AG04450 (cell line): Measurements from ENCODE around the gene PIGO. TPM values are rescaled to one million over a fixed set of nuclear protein-coding genes. Genes with fewer than 3 reads are reported as not detected.

Source experiments
- CTCF ChIA-PET: fragments of 300-600, 350-600 bp; formaldehyde crosslinking; extraction: SDS; loops from one replicate; lab custom pipeline; 2022; ENCODE audit warnings: antibody characterized with exemption, inconsistent platforms; lab: Charles Lee
- POLR2A ChIA-PET: fragments of 350-600 bp; formaldehyde crosslinking; extraction: SDS; loops from one replicate; lab custom pipeline; 2021; ENCODE audit warnings: antibody characterized with exemption, inconsistent platforms; lab: Yijun Ruan, JAX
- DNase-seq: peaks from one replicate; pipeline ENCODE4 v3.0.0-alpha.2; 2011; ENCODE audit warnings: low read depth, low spot score
- H3K27ac ChIP-seq: one replicate; pipeline ENCODE4 v1.5.1; 2012; ENCODE audit warnings: low read depth, low read length, control low read depth
- H3K27me3 ChIP-seq: one replicate; pipeline ENCODE4 v1.6.0; 2012; ENCODE audit warnings: low read length; ENCODE audit not compliant: control insufficient read depth, insufficient read depth
- H3K4me3 ChIP-seq: 2 replicates; pipeline ENCODE4 v1.5.1; 2011; ENCODE audit warnings: mild to moderate bottlenecking, low read depth, low read length, control low read depth
- H3K9me3 ChIP-seq: 2 replicates; pipeline ENCODE4 v1.5.1; 2012; ENCODE audit warnings: low read length; ENCODE audit not compliant: control insufficient read depth, insufficient read depth
- CTCF ChIP-seq: IDR thresholded peaks from 2 replicates; pipeline ENCODE4 v1.5.1; 2011; ENCODE audit warnings: low read depth, low read length, control low read depth, inconsistent platforms
- polyA plus RNA-seq: library from polyadenylated mRNA; depleted of rRNA; stranded (reverse); fragments of >200 nt; gene quantifications from 2 replicates; pipeline ENCODE4 v1.2.3, GENCODE V29; 2011

Gene PIGO
- polyA plus RNA-seq, 1 experiment = 14.3 TPM

- ChIA-PET POLR2A (no interaction called here), CTCF (no interaction called here)
- no peak for TF ChIP-seq CTCF
- DNase-seq = no peak
- no peaks in the 10 kb centered on the region for H3K9me3 ChIP-seq
- H3K27me3 ChIP-seq = no peaks in the 10 kb centered on the region
- H3K27ac ChIP-seq = no peak overlapping the region
- no peak overlapping the region for H3K4me3 ChIP-seq
Observed at GRCh38 chr9:35089434-35089833, 7.0 kb downstream of the PIGO start.

- H3K9me3 ChIP-seq = no peaks in the 10 kb centered on the region
- no peak for DNase-seq
- POLR2A ChIA-PET = no interaction called here
- no peak for TF ChIP-seq CTCF
- no peak overlapping the region for H3K27ac ChIP-seq
- no peaks in the 10 kb centered on the region for H3K27me3 ChIP-seq
- CTCF ChIA-PET = interaction anchor here (1.0 kb wide), 1 partner anchor 12 kb away, joined by 3 read pairs; no protein-coding TSS in a partner anchor
- no peak overlapping the region for H3K4me3 ChIP-seq
Observed at GRCh38 chr9:35085078-35085477, 11.3 kb downstream of the PIGO start.

GRCh38 chr9:35079426-35080341 is 16.7 kb downstream of the PIGO start, which contains the start of gene FANCG:
FANCG (minus strand) TSS chr9:35079942; CDS start chr9:35079524, 418 bp downstream.
- TF ChIP-seq CTCF = no peak
- Histone ChIP-seq H3K4me3 (peak within 1 kb of the TSS; percentile 81), H3K9me3 (no peaks in the 10 kb centered on the region), H3K27me3 (no peaks in the 10 kb centered on the region), H3K27ac (peak within 1 kb of the TSS; percentile 47)
- peak; percentile 69 for DNase-seq
- CTCF ChIA-PET = interaction anchor here (0.7 to 2.6 kb wide), 6 partner anchors 15 to 445 kb away, joined by 3 to 15 read pairs (median 10); partner anchors contain the start of genes PIGO and STOML2
- POLR2A ChIA-PET = interaction anchor here (0.6 to 1.4 kb wide), 6 partner anchors 7 to 45 kb away, joined by 3 to 12 read pairs (median 7); partner anchors contain the start of genes STOML2 and VCP

- CTCF ChIA-PET = interaction anchor here (2.4 to 2.6 kb wide), 3 partner anchors 18 to 179 kb away, joined by 11 to 15 read pairs (median 11); partner anchors contain the start of gene PIGO
- H3K9me3 ChIP-seq = no peaks in the 10 kb centered on the region
- H3K27ac ChIP-seq = no peak overlapping the region
- H3K27me3 ChIP-seq = no peaks in the 10 kb centered on the region
- peak overlapping the region; percentile 81 for H3K4me3 ChIP-seq
- DNase-seq = no peak
- no peak for TF ChIP-seq CTCF
- POLR2A ChIA-PET = interaction anchor here (0.7 to 1.4 kb wide), 4 partner anchors 9 to 33 kb away, joined by 3 to 11 read pairs (median 6); partner anchors contain the start of gene STOML2
Observed at GRCh38 chr9:35079041-35079425, 17.4 kb downstream of the PIGO start.
